Measurements from ENCODE around the gene AP5S1. TPM values are rescaled to one million over a fixed set of nuclear protein-coding genes. Genes with fewer than 3 reads are reported as not detected.
"Not testable (repeated sequence)": the region's sequence is repeated elsewhere in the genome, so short reads cannot be mapped to it uniquely, and the experiment has no call there.

Gene AP5S1
- total RNA-seq, 1 donor from 2014 or later, result 12.8 TPM

DNA sequence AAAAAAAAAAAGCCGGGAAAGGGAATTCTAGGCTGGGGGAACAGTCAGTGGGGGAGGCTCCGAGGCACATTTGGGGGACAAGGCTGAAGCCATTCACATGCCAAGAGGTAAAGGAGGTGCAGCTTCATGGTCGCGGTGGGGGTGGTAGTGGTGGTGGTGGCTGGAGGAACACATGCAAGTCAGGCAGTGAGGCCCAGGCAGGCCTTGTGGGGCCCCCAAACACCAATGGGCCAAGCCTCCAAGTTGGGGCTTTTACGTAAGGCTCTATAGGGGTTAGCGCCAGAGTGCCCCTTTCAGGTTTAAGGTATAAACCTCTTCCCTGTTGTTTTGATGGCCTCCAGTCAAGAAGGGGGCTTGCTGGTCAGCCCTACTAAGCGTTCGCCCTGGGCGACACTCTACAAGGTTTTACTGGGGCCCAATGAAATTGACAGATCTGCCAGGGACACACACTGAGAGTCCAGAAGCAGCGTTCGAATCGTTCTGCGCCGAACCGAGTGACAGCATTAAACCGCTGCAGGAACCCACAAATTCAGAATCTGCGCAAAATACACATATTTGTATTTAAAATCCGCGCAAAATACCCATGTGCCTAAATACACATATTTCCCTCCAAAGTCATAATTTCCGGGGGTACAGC is 818 bp upstream of the AP5S1 start:
- no peaks in the 10 kb centered on the region for H3K27me3 Mint-ChIP-seq (ENCODE audit: low read depth)
- peaks cover 34% of the 10 kb centered on the region for H3K4me1 Mint-ChIP-seq (ENCODE audit: low read depth)
- peaks cover 13% of the 10 kb centered on the region for H3K36me3 Mint-ChIP-seq (ENCODE audit: low read depth)
- H3K27ac Mint-ChIP-seq, result peak overlapping the region; percentile 87
- DNase-seq (ENCODE audit: low spot score), result no peak
- H3K9me3 Mint-ChIP-seq, result no peaks in the 10 kb centered on the region
- H3K4me3 Mint-ChIP-seq (ENCODE audit: low read depth), result peak overlapping the region; percentile 78
- intact Hi-C loops (cut with micrococcal nuclease), result loop anchor here (1.0 to 10.0 kb wide), 7 partner anchors 8 to 265 kb away; partner anchors contain the start of genes CDC25B, CENPB, MAVS and PANK2

DNA sequence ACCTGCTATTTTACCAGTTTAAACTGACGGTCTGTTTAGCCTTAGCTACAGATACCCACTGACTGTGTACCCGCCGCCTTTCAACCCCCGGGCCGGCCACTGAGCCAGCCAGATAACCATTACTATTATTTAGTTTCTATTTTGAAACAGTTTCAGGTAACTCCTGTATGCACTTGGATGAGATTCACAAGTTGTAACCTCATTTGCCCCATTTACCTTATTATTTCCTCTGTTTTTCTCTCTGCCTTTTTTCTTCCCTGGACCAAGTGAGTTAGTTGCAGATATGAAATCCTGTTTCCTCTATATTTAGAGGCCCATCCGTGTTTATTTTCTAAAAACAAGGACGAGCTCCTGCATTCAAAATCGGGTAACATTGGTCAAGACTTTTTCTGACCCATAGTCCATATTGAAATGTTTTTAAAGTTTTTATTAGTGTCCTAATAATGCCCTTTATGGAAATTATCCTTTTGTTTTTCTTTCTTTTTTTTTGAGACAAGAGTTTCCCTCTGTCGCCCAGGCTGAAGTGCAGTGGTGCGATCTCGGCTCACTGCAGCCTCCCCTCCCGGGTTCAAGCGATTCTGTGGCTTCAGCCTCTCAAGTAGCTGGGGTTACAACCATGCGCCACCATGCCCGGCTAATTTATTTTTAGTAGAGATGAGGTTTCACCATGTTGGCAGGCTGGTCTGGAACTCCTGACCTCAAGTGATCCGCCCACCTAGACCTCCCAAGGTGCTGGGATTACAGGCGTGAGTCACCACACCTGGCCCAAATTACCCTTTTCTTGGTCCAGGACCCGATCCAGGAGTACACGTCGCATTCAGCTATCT is 767 bp downstream of the AP5S1 start:
- intact Hi-C loops (cut with micrococcal nuclease), result loop anchor here (1.0 kb wide), 6 partner anchors 10 to 68 kb away; partner anchors contain the start of genes CDC25B, CENPB, MAVS and PANK2
- peak overlapping the region; percentile 89 for H3K4me3 Mint-ChIP-seq (ENCODE audit: low read depth)
- peaks cover 21% of the 10 kb centered on the region for H3K36me3 Mint-ChIP-seq (ENCODE audit: low read depth)
- no peaks in the 10 kb centered on the region for H3K27me3 Mint-ChIP-seq (ENCODE audit: low read depth)
- H3K4me1 Mint-ChIP-seq (ENCODE audit: low read depth), result peaks cover 25% of the 10 kb centered on the region
- no peaks in the 10 kb centered on the region for H3K9me3 Mint-ChIP-seq
- H3K27ac Mint-ChIP-seq, result peak overlapping the region; percentile 94
- DNase-seq (ENCODE audit: low spot score), result no peak

GRCh38 chr20:3821996-3822395 is 1.6 kb downstream of the AP5S1 start:
- Mint-ChIP-seq H3K4me3 (ENCODE audit: low read depth) (peak overlapping the region; percentile 89), H3K36me3 (ENCODE audit: low read depth) (peaks cover 25% of the 10 kb centered on the region), H3K27ac (peak overlapping the region; percentile 94), H3K4me1 (ENCODE audit: low read depth) (peaks cover 18% of the 10 kb centered on the region), H3K9me3 (no peaks in the 10 kb centered on the region), H3K27me3 (ENCODE audit: low read depth) (no peaks in the 10 kb centered on the region)
- no peak for DNase-seq (ENCODE audit: low spot score)
- intact Hi-C loops (cut with micrococcal nuclease), result no loop called here

DNA sequence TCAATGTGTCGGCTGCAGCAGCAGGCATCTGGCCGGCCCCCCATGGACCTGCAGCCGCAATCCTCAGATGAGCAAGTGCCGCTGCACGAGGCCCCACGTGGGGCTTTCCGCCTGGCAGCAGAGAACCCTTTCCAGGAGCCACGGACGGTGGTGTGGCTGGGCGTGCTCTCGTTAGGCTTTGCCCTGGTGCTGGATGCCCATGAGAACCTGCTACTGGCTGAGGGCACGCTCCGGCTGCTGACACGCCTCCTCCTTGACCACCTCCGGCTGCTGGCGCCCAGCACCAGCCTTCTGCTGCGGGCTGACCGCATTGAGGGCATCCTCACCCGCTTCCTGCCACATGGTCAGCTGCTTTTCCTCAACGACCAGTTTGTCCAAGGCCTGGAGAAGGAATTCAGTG is 3.5 kb downstream of the AP5S1 start:
- H3K27me3 Mint-ChIP-seq (ENCODE audit: low read depth), result no peaks in the 10 kb centered on the region
- H3K36me3 Mint-ChIP-seq (ENCODE audit: low read depth), result peaks cover 26% of the 10 kb centered on the region
- intact Hi-C loops (cut with micrococcal nuclease), result no loop called here
- H3K4me3 Mint-ChIP-seq (ENCODE audit: low read depth), result no peak overlapping the region
- H3K4me1 Mint-ChIP-seq (ENCODE audit: low read depth), result peaks cover 12% of the 10 kb centered on the region
- H3K9me3 Mint-ChIP-seq, result no peaks in the 10 kb centered on the region
- no peak for DNase-seq (ENCODE audit: low spot score)
- H3K27ac Mint-ChIP-seq, result no peak overlapping the region

DNA sequence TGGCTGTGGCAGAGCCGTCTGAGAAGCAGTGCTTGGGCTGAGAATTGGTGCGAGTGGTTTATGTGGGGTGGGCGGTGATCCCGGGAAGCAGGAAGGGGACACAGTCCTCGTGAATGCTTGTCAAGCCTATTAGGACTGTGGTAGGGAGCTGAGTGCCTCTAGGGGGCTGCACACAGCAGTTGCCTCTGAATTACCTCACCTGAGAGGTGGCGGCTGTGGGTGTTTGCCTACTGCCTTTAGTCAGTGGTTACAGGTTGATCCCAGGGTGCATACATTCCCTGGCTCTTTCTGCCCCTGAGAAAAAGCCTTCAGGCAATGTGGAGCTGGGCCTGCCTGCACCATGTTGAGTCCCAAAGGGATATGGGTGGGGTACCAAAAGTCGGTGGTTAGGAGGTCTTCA is 5.2 kb downstream of the AP5S1 start:
- Mint-ChIP-seq H3K4me3 (ENCODE audit: low read depth) (no peak overlapping the region), H3K4me1 (ENCODE audit: low read depth) (peaks cover 5% of the 10 kb centered on the region), H3K27me3 (ENCODE audit: low read depth) (no peaks in the 10 kb centered on the region), H3K36me3 (ENCODE audit: low read depth) (peaks cover 26% of the 10 kb centered on the region), H3K9me3 (no peaks in the 10 kb centered on the region), H3K27ac (no peak overlapping the region)
- intact Hi-C loops (cut with micrococcal nuclease), result no loop called here
- no peak for DNase-seq (ENCODE audit: low spot score)

- peaks cover 5% of the 10 kb centered on the region for H3K4me1 Mint-ChIP-seq (ENCODE audit: low read depth)
- DNase-seq (ENCODE audit: low spot score), result no peak
- no peaks in the 10 kb centered on the region for H3K27me3 Mint-ChIP-seq (ENCODE audit: low read depth)
- intact Hi-C loops (cut with micrococcal nuclease), result no loop called here
- peaks cover 26% of the 10 kb centered on the region for H3K36me3 Mint-ChIP-seq (ENCODE audit: low read depth)
- no peak overlapping the region for H3K27ac Mint-ChIP-seq
- no peak overlapping the region for H3K4me3 Mint-ChIP-seq (ENCODE audit: low read depth)
- H3K9me3 Mint-ChIP-seq, result no peaks in the 10 kb centered on the region
Measured at GRCh38 chr20:3826420-3826819, 6.1 kb downstream of the AP5S1 start.

- Mint-ChIP-seq H3K4me3 (ENCODE audit: low read depth) (no peak overlapping the region), H3K27me3 (ENCODE audit: low read depth) (no peaks in the 10 kb centered on the region), H3K4me1 (ENCODE audit: low read depth) (no peaks in the 10 kb centered on the region), H3K36me3 (ENCODE audit: low read depth) (peaks cover 13% of the 10 kb centered on the region), H3K27ac (no peak overlapping the region), H3K9me3 (no peaks in the 10 kb centered on the region)
- no peak for DNase-seq (ENCODE audit: low spot score)
- intact Hi-C loops (cut with micrococcal nuclease), result no loop called here
Measured at GRCh38 chr20:3828798-3829197, 8.5 kb downstream of the AP5S1 start.

DNA sequence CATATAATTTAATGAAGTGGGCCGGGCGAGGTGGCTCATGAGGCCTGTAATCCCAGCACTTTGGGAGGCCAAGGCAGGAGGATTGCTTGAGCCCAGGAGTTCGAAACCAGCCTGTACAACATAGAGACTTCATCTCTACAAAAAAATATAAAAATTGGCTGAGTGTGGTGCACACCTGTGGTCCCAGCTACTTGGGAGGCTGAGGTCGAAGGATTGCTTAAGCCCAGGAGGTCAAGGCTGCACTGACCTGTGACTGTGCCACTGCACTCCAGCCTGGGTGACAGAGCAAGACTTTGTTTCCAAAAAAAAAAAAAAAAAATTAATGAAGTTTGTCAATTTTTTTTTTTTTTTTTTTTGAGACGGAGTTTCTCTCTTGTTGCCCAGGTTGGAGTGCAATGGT is 9.5 kb downstream of the AP5S1 start:
- H3K4me3 Mint-ChIP-seq (ENCODE audit: low read depth); H3K4me1 Mint-ChIP-seq (ENCODE audit: low read depth); H3K27me3 Mint-ChIP-seq (ENCODE audit: low read depth); DNase-seq (ENCODE audit: low spot score); H3K27ac Mint-ChIP-seq; intact Hi-C loops (cut with micrococcal nuclease); H3K9me3 Mint-ChIP-seq: not testable (repeated sequence)
- H3K36me3 Mint-ChIP-seq (ENCODE audit: low read depth), result peaks cover 12% of the 10 kb centered on the region

DNA sequence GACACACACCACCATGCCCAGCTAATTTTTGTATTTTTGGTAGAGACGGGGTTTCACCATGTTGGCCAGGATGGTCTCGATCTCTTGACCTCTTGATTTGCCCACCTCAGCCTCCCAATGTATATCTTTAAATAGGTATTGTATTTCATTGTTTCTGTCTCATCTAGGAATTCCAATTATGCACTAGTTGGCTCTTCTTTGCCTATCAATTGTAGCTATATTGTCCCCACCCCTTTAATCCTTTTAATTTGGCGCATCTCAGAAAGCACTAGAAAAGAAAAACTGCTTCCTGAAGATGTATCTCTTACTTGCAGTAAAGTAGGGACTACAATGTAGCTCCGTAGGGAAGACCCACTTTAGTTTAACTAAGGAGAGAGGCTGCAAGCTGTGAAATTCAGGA is 15.8 kb downstream of the AP5S1 start:
- DNase-seq (ENCODE audit: low spot score), result no peak
- Mint-ChIP-seq H3K4me1 (ENCODE audit: low read depth) (peaks cover 11% of the 10 kb centered on the region), H3K9me3 (no peaks in the 10 kb centered on the region), H3K4me3 (ENCODE audit: low read depth) (no peak overlapping the region), H3K27me3 (ENCODE audit: low read depth) (no peaks in the 10 kb centered on the region), H3K27ac (no peak overlapping the region), H3K36me3 (ENCODE audit: low read depth) (no peaks in the 10 kb centered on the region)
- intact Hi-C loops (cut with micrococcal nuclease), result no loop called here

- no peak overlapping the region for H3K4me3 Mint-ChIP-seq (ENCODE audit: low read depth)
- no peaks in the 10 kb centered on the region for H3K27me3 Mint-ChIP-seq (ENCODE audit: low read depth)
- H3K4me1 Mint-ChIP-seq (ENCODE audit: low read depth), result peaks cover 11% of the 10 kb centered on the region
- DNase-seq (ENCODE audit: low spot score), result no peak
- intact Hi-C loops (cut with micrococcal nuclease), result no loop called here
- H3K36me3 Mint-ChIP-seq (ENCODE audit: low read depth), result no peaks in the 10 kb centered on the region
- H3K9me3 Mint-ChIP-seq, result no peaks in the 10 kb centered on the region
- H3K27ac Mint-ChIP-seq, result no peak overlapping the region
Measured at GRCh38 chr20:3839328-3839727, 19.0 kb downstream of the AP5S1 start.

DNA sequence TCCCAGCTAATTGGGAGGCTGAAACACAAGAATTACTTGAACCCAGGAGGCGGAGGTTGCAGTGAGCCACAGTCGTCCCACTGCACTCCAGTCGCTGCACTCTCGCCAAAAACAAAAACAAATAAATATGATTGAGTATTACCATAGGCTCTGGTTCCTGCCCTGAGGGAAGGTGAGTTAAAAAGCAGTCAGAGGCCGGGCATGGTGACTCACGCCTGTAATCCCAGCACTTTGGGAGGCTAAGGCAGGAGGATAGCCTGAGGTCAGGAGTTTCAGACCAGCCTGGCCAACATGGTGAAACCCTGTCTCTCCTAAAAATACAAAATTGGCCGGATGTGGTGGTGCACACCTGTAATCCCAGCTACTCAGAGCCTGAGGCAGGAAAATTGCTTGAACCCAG is 19.9 kb downstream of the AP5S1 start:
- H3K4me3 Mint-ChIP-seq (ENCODE audit: low read depth); DNase-seq (ENCODE audit: low spot score); H3K9me3 Mint-ChIP-seq; intact Hi-C loops (cut with micrococcal nuclease); H3K27me3 Mint-ChIP-seq (ENCODE audit: low read depth); H3K36me3 Mint-ChIP-seq (ENCODE audit: low read depth); H3K27ac Mint-ChIP-seq: not testable (repeated sequence)
- peaks cover 11% of the 10 kb centered on the region for H3K4me1 Mint-ChIP-seq (ENCODE audit: low read depth)

GRCh38 chr20:3842348-3842930 is 22.1 kb downstream of the AP5S1 start:
- Mint-ChIP-seq H3K27me3 (ENCODE audit: low read depth) (no peaks in the 10 kb centered on the region), H3K9me3 (no peaks in the 10 kb centered on the region), H3K4me3 (ENCODE audit: low read depth) (no peak overlapping the region), H3K36me3 (ENCODE audit: low read depth) (peaks cover 3% of the 10 kb centered on the region), H3K27ac (no peak overlapping the region), H3K4me1 (ENCODE audit: low read depth) (peaks cover 16% of the 10 kb centered on the region)
- intact Hi-C loops (cut with micrococcal nuclease), result no loop called here
- no peak for DNase-seq (ENCODE audit: low spot score)

DNA sequence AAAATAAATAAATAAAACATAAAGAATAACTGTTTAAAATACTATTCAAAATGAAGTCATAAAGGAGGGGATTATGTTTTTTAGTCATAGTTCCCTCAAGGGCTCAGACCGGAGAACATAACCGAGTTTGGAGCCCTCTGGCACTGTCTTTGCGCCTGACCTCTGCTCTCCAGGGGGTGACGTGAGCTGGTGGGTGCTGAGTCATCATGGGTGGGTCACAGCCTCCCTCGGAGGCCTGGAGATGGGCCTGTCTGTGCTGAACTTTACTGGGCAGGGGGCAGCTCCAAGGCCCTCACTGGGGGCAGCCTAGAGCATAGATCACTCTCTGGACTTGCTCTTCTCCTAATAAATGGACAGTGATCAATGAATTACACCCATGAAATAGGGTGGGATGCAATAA is 23.1 kb downstream of the AP5S1 start:
- intact Hi-C loops (cut with micrococcal nuclease), result no loop called here
- no peaks in the 10 kb centered on the region for H3K9me3 Mint-ChIP-seq
- peaks cover 7% of the 10 kb centered on the region for H3K36me3 Mint-ChIP-seq (ENCODE audit: low read depth)
- H3K27me3 Mint-ChIP-seq (ENCODE audit: low read depth), result no peaks in the 10 kb centered on the region
- no peak overlapping the region for H3K4me3 Mint-ChIP-seq (ENCODE audit: low read depth)
- H3K4me1 Mint-ChIP-seq (ENCODE audit: low read depth), result peaks cover 21% of the 10 kb centered on the region
- no peak overlapping the region for H3K27ac Mint-ChIP-seq
- no peak for DNase-seq (ENCODE audit: low spot score)
